ENCODE measurements around the gene SORCS1. TPM values are rescaled to one million over a fixed set of nuclear protein-coding genes. Genes with fewer than 3 reads are reported as not detected.

The SORCS1 gene
- polyA plus RNA-seq, 1 donor (not counting 4 experiments of a cell fraction or from before 2014, with no cell fraction given) = not detected

- Histone ChIP-seq H3K27ac (ENCODE audit: control insufficient read depth, insufficient read depth, low read length) (no peak overlapping the region), H3K4me1 (ENCODE audit: control insufficient read depth, extremely low read depth, insufficient read depth, low read length) (no peaks in the 10 kb centered on the region), H3K36me3 (ENCODE audit: control insufficient read depth in 2 of 2, extremely low read depth in 1 of 2, insufficient read depth in 2 of 2, low read length in 2 of 2) (no peaks in the 10 kb centered on the region), H3K9me1 (ENCODE audit: control insufficient read depth, extremely low read depth, insufficient read depth, low read length) (no peaks in the 10 kb centered on the region), H3K4me2 (ENCODE audit: control insufficient read depth, extremely low read depth, insufficient read depth, low read depth, low read length) (no peak overlapping the region), H3K9ac (ENCODE audit: control insufficient read depth, extremely low read depth, insufficient read depth, low read length) (no peak overlapping the region), H3K79me2 (ENCODE audit: control insufficient read depth, insufficient read depth, low read length) (no peaks in the 10 kb centered on the region), H4K20me1 (ENCODE audit: control insufficient read depth, extremely low read depth, insufficient read depth, low read length) (no peaks in the 10 kb centered on the region), H3K27me3 (ENCODE audit: control insufficient read depth, extremely low read depth, insufficient read depth, low read length) (no peaks in the 10 kb centered on the region), H2AFZ (ENCODE audit: control insufficient read depth, low read length) (no peak overlapping the region), H3K4me3 (ENCODE audit: control insufficient read depth in 2 of 3, extremely low read depth in 1 of 3, insufficient read depth in 2 of 3, low read depth in 1 of 3, low read length in 3 of 3) (no peak overlapping the region), H3K9me3 (ENCODE audit: control insufficient read depth, low read depth, low read length) (no peaks in the 10 kb centered on the region)
- DNase-seq (ENCODE audit: low read depth, low spot score) = no peak
- no peak for TF ChIP-seq EZH2 (IDR thresholded peaks at IDR 0.05; ENCODE audit: low read length)
- TF ChIP-seq, protein P1, sequence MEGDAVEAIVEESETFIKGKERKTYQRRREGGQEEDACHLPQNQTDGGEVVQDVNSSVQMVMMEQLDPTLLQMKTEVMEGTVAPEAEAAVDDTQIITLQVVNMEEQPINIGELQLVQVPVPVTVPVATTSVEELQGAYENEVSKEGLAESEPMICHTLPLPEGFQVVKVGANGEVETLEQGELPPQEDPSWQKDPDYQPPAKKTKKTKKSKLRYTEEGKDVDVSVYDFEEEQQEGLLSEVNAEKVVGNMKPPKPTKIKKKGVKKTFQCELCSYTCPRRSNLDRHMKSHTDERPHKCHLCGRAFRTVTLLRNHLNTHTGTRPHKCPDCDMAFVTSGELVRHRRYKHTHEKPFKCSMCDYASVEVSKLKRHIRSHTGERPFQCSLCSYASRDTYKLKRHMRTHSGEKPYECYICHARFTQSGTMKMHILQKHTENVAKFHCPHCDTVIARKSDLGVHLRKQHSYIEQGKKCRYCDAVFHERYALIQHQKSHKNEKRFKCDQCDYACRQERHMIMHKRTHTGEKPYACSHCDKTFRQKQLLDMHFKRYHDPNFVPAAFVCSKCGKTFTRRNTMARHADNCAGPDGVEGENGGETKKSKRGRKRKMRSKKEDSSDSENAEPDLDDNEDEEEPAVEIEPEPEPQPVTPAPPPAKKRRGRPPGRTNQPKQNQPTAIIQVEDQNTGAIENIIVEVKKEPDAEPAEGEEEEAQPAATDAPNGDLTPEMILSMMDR (optimal IDR thresholded peaks at IDR 0.05 in 1 of 3, IDR thresholded peaks at IDR 0.05 in 1 of 3, conservative IDR thresholded peaks at IDR 0.05 in 1 of 3; ENCODE audit: extremely low read depth in 1 of 3, insufficient read depth in 2 of 3, low read length in 3 of 3) = no peak
- no peak for FAIRE-seq
- dilution Hi-C loops (cut with MboI; ENCODE audit: extremely low pct_ligation_motif_present, low sequenced_read_pairs) = no loop called here
Measured at GRCh38 chr10:106872176-106872575, 292.3 kb downstream of the SORCS1 start.

GRCh38 chr10:106866244-106866845 is 298.2 kb downstream of the SORCS1 start:
- dilution Hi-C loops (cut with MboI; ENCODE audit: extremely low pct_ligation_motif_present, low sequenced_read_pairs) = no loop called here
- no peaks in the 10 kb centered on the region for H3K36me3 ChIP-seq (ENCODE audit: control insufficient read depth in 2 of 2, extremely low read depth in 1 of 2, insufficient read depth in 2 of 2, low read length in 2 of 2)
- H3K27me3 ChIP-seq (ENCODE audit: control insufficient read depth, extremely low read depth, insufficient read depth, low read length) = no peaks in the 10 kb centered on the region
- no peak overlapping the region for H3K4me2 ChIP-seq (ENCODE audit: control insufficient read depth, extremely low read depth, insufficient read depth, low read depth, low read length)
- no peaks in the 10 kb centered on the region for H4K20me1 ChIP-seq (ENCODE audit: control insufficient read depth, extremely low read depth, insufficient read depth, low read length)
- no peak overlapping the region for H3K27ac ChIP-seq (ENCODE audit: control insufficient read depth, insufficient read depth, low read length)
- H3K4me1 ChIP-seq (ENCODE audit: control insufficient read depth, extremely low read depth, insufficient read depth, low read length) = no peaks in the 10 kb centered on the region
- FAIRE-seq = no peak
- H3K4me3 ChIP-seq (ENCODE audit: control insufficient read depth in 2 of 3, extremely low read depth in 1 of 3, insufficient read depth in 2 of 3, low read depth in 1 of 3, low read length in 3 of 3) = no peak overlapping the region
- TF ChIP-seq, protein P1 (optimal IDR thresholded peaks at IDR 0.05 in 1 of 3, IDR thresholded peaks at IDR 0.05 in 1 of 3, conservative IDR thresholded peaks at IDR 0.05 in 1 of 3; ENCODE audit: extremely low read depth in 1 of 3, insufficient read depth in 2 of 3, low read length in 3 of 3) = no peak
- no peak for TF ChIP-seq EZH2 (IDR thresholded peaks at IDR 0.05; ENCODE audit: low read length)
- DNase-seq (ENCODE audit: low read depth, low spot score) = no peak
- no peaks in the 10 kb centered on the region for H3K9me1 ChIP-seq (ENCODE audit: control insufficient read depth, extremely low read depth, insufficient read depth, low read length)
- H3K79me2 ChIP-seq (ENCODE audit: control insufficient read depth, insufficient read depth, low read length) = no peaks in the 10 kb centered on the region
- H3K9me3 ChIP-seq (ENCODE audit: control insufficient read depth, low read depth, low read length) = no peaks in the 10 kb centered on the region
- H2AFZ ChIP-seq (ENCODE audit: control insufficient read depth, low read length) = no peak overlapping the region
- no peak overlapping the region for H3K9ac ChIP-seq (ENCODE audit: control insufficient read depth, extremely low read depth, insufficient read depth, low read length)

All from keratinocyte (primary cell).